Measurements from ENCODE around the gene PVR.
"Not testable (repeated sequence)": the region's sequence is repeated elsewhere in the genome, so short reads cannot be mapped to it uniquely, and the experiment has no call there.

The PVR gene

GRCh38 chr19:44664976-44665375 is 21.3 kb downstream of the PVR start:
- POLR2A ChIA-PET = no interaction called here
- TF ChIP-seq CTBP1 (IDR thresholded peaks at IDR 0.05; ENCODE audit: borderline replicate concordance) (no peak), ELF4 (IDR thresholded peaks at IDR 0.05) (no peak), HDGF (IDR thresholded peaks at IDR 0.05; ENCODE audit: borderline replicate concordance) (no peak), LEF1 (IDR thresholded peaks at IDR 0.05; ENCODE audit: borderline replicate concordance) (no peak), NFRKB (IDR thresholded peaks at IDR 0.05) (no peak), SP1 (IDR thresholded peaks at IDR 0.05) (no peak), SUZ12 (IDR thresholded peaks at IDR 0.05) (no peak), FOXK2 (IDR thresholded peaks at IDR 0.05) (no peak), L3MBTL2 (conservative IDR thresholded peaks at IDR 0.05) (no peak)
- DNase-seq (ENCODE audit: extremely low spot score) = no peak
- CTCF ChIA-PET = no interaction called here

DNA sequence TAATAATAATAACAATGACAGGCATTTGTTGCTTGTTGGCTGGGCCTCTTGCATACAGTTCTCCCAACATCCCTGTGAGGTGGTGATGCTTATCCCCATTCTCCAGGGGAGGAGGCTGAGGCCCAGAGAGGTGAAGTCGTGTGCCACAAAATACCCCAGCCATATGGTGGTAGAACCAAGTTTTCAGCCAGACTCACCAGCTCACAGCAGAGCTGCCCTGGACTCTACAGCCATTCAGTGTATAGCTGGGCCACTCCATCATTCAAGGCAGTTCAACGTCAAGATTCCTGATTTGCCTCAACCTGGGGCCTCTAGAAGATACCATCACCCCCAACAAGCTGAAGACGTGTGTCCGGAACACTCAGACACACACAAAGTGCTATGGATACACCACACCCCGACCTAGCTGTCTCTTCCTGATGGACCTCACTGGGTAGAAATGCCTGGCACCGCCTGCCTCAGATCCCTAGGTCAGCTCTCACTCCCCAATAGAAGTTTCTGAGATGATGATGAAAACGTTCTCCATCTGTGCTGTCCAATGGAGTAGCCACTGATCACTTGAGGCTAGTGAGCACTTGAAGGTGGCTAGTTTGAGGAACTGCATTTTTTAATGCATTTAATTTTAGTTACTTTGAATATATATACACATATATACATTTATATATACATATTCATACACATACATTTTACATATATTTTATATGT is 23.3 kb downstream of the PVR start:
- TF ChIP-seq ELF4 (IDR thresholded peaks at IDR 0.05) (no peak), NFRKB (IDR thresholded peaks at IDR 0.05) (no peak), HDGF (IDR thresholded peaks at IDR 0.05; ENCODE audit: borderline replicate concordance) (no peak), FOXM1 (IDR thresholded peaks at IDR 0.05; ENCODE audit: borderline replicate concordance) (no peak), SUZ12 (IDR thresholded peaks at IDR 0.05) (no peak), CTBP1 (IDR thresholded peaks at IDR 0.05; ENCODE audit: borderline replicate concordance) (no peak)
- ChIA-PET CTCF (no interaction called here), POLR2A (no interaction called here)
- DNase-seq (ENCODE audit: extremely low spot score) = no peak

DNA sequence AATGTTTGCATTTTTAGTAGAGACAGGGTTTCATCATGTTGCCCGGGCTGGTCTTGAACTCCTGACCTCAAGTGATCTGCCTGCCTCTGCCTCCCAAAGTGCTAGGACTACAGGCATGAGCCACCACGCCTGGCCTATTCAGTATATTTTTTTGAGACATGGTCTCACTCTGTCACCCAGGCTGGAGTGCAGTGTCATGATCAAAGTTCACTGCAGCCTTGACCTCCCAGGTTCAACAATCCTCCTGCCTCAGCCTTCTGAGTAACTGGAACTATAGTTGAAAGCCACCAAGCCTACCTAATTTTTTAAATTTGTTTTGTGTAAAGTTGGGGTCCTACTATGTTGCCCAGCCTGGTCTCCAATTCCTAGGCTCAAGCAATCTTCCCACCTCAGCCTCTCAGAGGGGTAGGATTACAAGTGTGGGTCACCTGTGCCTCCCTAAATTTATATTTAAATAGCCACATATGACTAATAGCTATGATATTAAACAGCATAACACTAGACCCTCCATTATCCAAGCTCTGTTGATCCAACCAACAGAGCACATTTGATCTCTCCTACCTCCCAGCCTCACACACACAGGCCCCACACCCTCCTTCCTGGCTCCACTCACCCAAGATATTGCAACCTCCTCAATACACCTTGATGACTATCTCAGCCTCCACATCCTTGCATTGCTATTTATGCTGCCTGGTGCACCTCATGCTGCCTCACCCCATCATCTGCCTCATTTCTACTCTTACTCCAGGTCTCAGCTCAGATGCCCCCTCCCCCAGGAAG is 25.5 kb downstream of the PVR start:
- TF ChIP-seq HDGF (IDR thresholded peaks at IDR 0.05; ENCODE audit: borderline replicate concordance) (no peak), LEF1 (IDR thresholded peaks at IDR 0.05; ENCODE audit: borderline replicate concordance) (no peak), ELF4 (IDR thresholded peaks at IDR 0.05) (no peak), TARDBP (IDR thresholded peaks at IDR 0.05) (no peak), PKNOX1 (IDR thresholded peaks at IDR 0.05) (no peak), FOXM1 (IDR thresholded peaks at IDR 0.05; ENCODE audit: borderline replicate concordance) (no peak), ZNF384 (IDR thresholded peaks at IDR 0.05) (no peak), CTBP1 (IDR thresholded peaks at IDR 0.05; ENCODE audit: borderline replicate concordance) (no peak), FOXA1 (IDR thresholded peaks at IDR 0.05) (no peak), FOXK2 (IDR thresholded peaks at IDR 0.05) (no peak), NFRKB (IDR thresholded peaks at IDR 0.05) (no peak), SUZ12 (IDR thresholded peaks at IDR 0.05) (no peak), ARNT (IDR thresholded peaks at IDR 0.05) (no peak), SP1 (IDR thresholded peaks at IDR 0.05) (no peak), BHLHE40 (IDR thresholded peaks at IDR 0.05; ENCODE audit: borderline replicate concordance) (no peak), L3MBTL2 (conservative IDR thresholded peaks at IDR 0.05) (no peak)
- POLR2A ChIA-PET = no interaction called here
- CTCF ChIA-PET = no interaction called here
- DNase-seq (ENCODE audit: extremely low spot score) = no peak

DNA sequence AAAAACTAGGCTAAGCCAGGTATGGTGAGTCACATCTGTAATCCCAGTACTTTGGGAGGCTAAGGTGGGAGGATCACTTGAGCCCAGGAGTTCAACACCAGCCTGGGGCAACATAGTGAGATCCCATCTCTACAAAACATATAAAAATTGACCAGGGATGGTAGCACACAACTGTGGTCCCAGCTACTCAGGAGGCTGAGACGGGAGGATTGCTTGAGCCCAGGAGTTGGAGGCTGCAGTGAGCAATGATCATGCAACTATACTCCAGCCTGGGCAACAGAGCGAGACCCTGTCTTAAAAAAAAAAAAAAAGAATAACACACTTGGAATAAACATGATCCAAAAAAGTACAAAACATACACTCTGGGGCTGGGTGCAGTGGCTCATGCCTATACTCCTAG is 26.3 kb downstream of the PVR start:
- CTCF ChIA-PET; DNase-seq (ENCODE audit: extremely low spot score); POLR2A ChIA-PET: not testable (repeated sequence)

GRCh38 chr19:44671400-44671799 is 27.7 kb downstream of the PVR start, which contains the start of gene CEACAM19:
CEACAM19 (plus strand) TSS chr19:44671482; CDS start chr19:44671932, 450 bp downstream.
- no peak for DNase-seq (ENCODE audit: extremely low spot score)

DNA sequence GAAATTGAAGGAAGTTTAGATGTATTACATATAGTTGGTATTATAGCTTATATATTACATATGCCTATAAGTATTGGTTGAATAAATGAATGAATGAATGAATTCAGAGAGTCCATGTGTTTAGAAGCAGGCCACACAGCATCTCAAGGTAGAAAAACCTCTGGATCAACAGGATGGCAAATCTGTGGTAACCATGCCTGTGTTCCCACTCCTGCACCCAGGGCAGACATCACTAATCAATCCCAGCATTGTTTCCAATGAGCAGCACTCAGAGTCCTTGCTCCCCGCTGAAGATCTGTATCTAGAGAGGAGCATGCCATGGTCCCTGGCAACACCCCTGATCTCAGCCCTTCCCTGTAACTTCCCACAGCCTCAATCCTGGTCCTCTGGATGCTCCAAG is 28.5 kb downstream of the PVR start:
- ChIA-PET CTCF (no interaction called here), POLR2A (no interaction called here)
- no peak for DNase-seq (ENCODE audit: extremely low spot score)
- TF ChIP-seq FOXM1 (IDR thresholded peaks at IDR 0.05; ENCODE audit: borderline replicate concordance) = no peak
- TF ChIP-seq TARDBP (IDR thresholded peaks at IDR 0.05) = no peak
- TF ChIP-seq PKNOX1 (IDR thresholded peaks at IDR 0.05) = no peak
- TF ChIP-seq HDGF (IDR thresholded peaks at IDR 0.05; ENCODE audit: borderline replicate concordance) = no peak
- no peak for TF ChIP-seq ELF4 (IDR thresholded peaks at IDR 0.05)
- no peak for TF ChIP-seq L3MBTL2 (conservative IDR thresholded peaks at IDR 0.05)
- TF ChIP-seq NFRKB (IDR thresholded peaks at IDR 0.05) = no peak
- TF ChIP-seq LEF1 (IDR thresholded peaks at IDR 0.05; ENCODE audit: borderline replicate concordance) = no peak
- TF ChIP-seq FOXA1 (IDR thresholded peaks at IDR 0.05) = no peak
- no peak for TF ChIP-seq BHLHE40 (IDR thresholded peaks at IDR 0.05; ENCODE audit: borderline replicate concordance)
- no peak for TF ChIP-seq CTBP1 (IDR thresholded peaks at IDR 0.05; ENCODE audit: borderline replicate concordance)
- TF ChIP-seq SP1 (IDR thresholded peaks at IDR 0.05) = no peak
- TF ChIP-seq SUZ12 (IDR thresholded peaks at IDR 0.05) = no peak
- TF ChIP-seq FOXK2 (IDR thresholded peaks at IDR 0.05) = no peak
- TF ChIP-seq ARNT (IDR thresholded peaks at IDR 0.05) = no peak
- no peak for TF ChIP-seq ZNF384 (IDR thresholded peaks at IDR 0.05)

More at GRCh38 chr19:44671400-44671799, 27.7 kb downstream of the PVR start, which contains the start of gene CEACAM19:
- ChIA-PET POLR2A (no interaction called here), CTCF (no interaction called here)
- TF ChIP-seq PKNOX1 (IDR thresholded peaks at IDR 0.05) (no peak), FOXA1 (IDR thresholded peaks at IDR 0.05) (no peak), NFRKB (IDR thresholded peaks at IDR 0.05) (no peak), LEF1 (IDR thresholded peaks at IDR 0.05; ENCODE audit: borderline replicate concordance) (no peak), HDGF (IDR thresholded peaks at IDR 0.05; ENCODE audit: borderline replicate concordance) (no peak), SP1 (IDR thresholded peaks at IDR 0.05) (no peak), BHLHE40 (IDR thresholded peaks at IDR 0.05; ENCODE audit: borderline replicate concordance) (no peak), SUZ12 (IDR thresholded peaks at IDR 0.05) (no peak), ELF4 (IDR thresholded peaks at IDR 0.05) (no peak), CTBP1 (IDR thresholded peaks at IDR 0.05; ENCODE audit: borderline replicate concordance) (no peak), ARNT (IDR thresholded peaks at IDR 0.05) (no peak), TARDBP (IDR thresholded peaks at IDR 0.05) (no peak), ZNF384 (IDR thresholded peaks at IDR 0.05) (no peak), FOXK2 (IDR thresholded peaks at IDR 0.05) (no peak), FOXM1 (IDR thresholded peaks at IDR 0.05; ENCODE audit: borderline replicate concordance) (no peak), L3MBTL2 (conservative IDR thresholded peaks at IDR 0.05) (no peak)
